Keratinocyte (primary cell): ENCODE results near the gene SYT1. TPM values are rescaled to one million over a fixed set of nuclear protein-coding genes. Genes with fewer than 3 reads are reported as not detected.

Source experiments
- DNase-seq: peaks from one replicate; pipeline ENCODE4 v3.0.0-alpha.2; 2011; ENCODE audit warnings: low read depth, missing footprints, low spot score
- FAIRE-seq: peaks from 2 replicates; lab custom pipeline; 2011; peaks lifted over from hg19 to GRCh38; lab: Jason Lieb, UNC
- H2AFZ ChIP-seq: 2 replicates; pipeline ENCODE4 v1.6.0; 2012; ENCODE audit warnings: low read length, control low read depth, inconsistent platforms; ENCODE audit not compliant: control insufficient read depth
- H3K27ac ChIP-seq: 2 replicates; pipeline ENCODE4 v1.5.1; 2011; ENCODE audit warnings: low read length; ENCODE audit not compliant: control insufficient read depth, insufficient read depth
- H3K27me3 ChIP-seq: 3 replicates; pipeline ENCODE4 v1.6.0; 2011; ENCODE audit warnings: low read length; ENCODE audit not compliant: control insufficient read depth, insufficient read depth; ENCODE audit errors: extremely low read depth
- H3K36me3 ChIP-seq, 2 experiments: 2 replicates in 1 of 2; 3 replicates in 1 of 2; pipeline ENCODE4 v1.5.1; 2011; ENCODE audit warnings: low read length in 2 of 2, mild to moderate bottlenecking in 1 of 2; ENCODE audit not compliant: control insufficient read depth in 2 of 2, insufficient read depth in 2 of 2; ENCODE audit errors: extremely low read depth in 1 of 2
- H3K4me1 ChIP-seq: 3 replicates; pipeline ENCODE4 v1.5.1; 2011; ENCODE audit warnings: low read length; ENCODE audit not compliant: control insufficient read depth, insufficient read depth; ENCODE audit errors: extremely low read depth
- H3K4me2 ChIP-seq: 3 replicates; pipeline ENCODE4 v1.6.0; 2011; ENCODE audit warnings: low read depth, low read length; ENCODE audit not compliant: control insufficient read depth, insufficient read depth; ENCODE audit errors: extremely low read depth
- H3K4me3 ChIP-seq, 3 experiments: fragments of 200-600 bp in 1 of 3; sonication (generic) in 1 of 3; 2 replicates in 2 of 3; 3 replicates in 1 of 3; pipeline ENCODE4 v1.5.1; 2011 to 2016; ENCODE audit warnings: low read length in 3 of 3, mild to moderate bottlenecking in 3 of 3, control low read depth in 2 of 3, inconsistent platforms in 1 of 3, low read depth in 1 of 3, mixed read lengths in 1 of 3, mixed run types in 1 of 3, moderate library complexity in 1 of 3; ENCODE audit not compliant: control insufficient read depth in 2 of 3, insufficient read depth in 2 of 3; ENCODE audit errors: extremely low read depth in 1 of 3
- H3K79me2 ChIP-seq: 2 replicates; pipeline ENCODE4 v1.6.0; 2012; ENCODE audit warnings: low read length; ENCODE audit not compliant: control insufficient read depth, insufficient read depth
- H3K9ac ChIP-seq: 3 replicates; pipeline ENCODE4 v1.6.0; 2011; ENCODE audit warnings: low read length; ENCODE audit not compliant: control insufficient read depth, insufficient read depth; ENCODE audit errors: extremely low read depth
- H3K9me1 ChIP-seq: 3 replicates; pipeline ENCODE4 v1.6.0; 2011; ENCODE audit warnings: low read length; ENCODE audit not compliant: control insufficient read depth, insufficient read depth; ENCODE audit errors: extremely low read depth
- H3K9me3 ChIP-seq: 2 replicates; pipeline ENCODE4 v1.5.1; 2012; ENCODE audit warnings: low read depth, low read length; ENCODE audit not compliant: control insufficient read depth
- H4K20me1 ChIP-seq: 3 replicates; pipeline ENCODE4 v1.6.0; 2011; ENCODE audit warnings: low read length; ENCODE audit not compliant: control insufficient read depth, insufficient read depth; ENCODE audit errors: extremely low read depth
- CTCF ChIP-seq, 3 experiments: IDR thresholded peaks in 1 of 3; conservative IDR thresholded peaks in 1 of 3; optimal IDR thresholded peaks in 1 of 3; 2 replicates in 2 of 3; 3 replicates in 1 of 3; pipeline versions ENCODE3 to v1.5.1; 2011; ENCODE audit warnings: low read length in 3 of 3, mild to moderate bottlenecking in 3 of 3, moderate library complexity in 2 of 3, control low read depth in 1 of 3, inconsistent platforms in 1 of 3; ENCODE audit not compliant: insufficient read depth in 2 of 3; ENCODE audit errors: extremely low read depth in 1 of 3
- EZH2 ChIP-seq: IDR thresholded peaks from one replicate; pipeline ENCODE4 v1.6.1; 2012; ENCODE audit warnings: inconsistent platforms, mild to moderate bottlenecking, low read length, moderate library complexity
- dilution Hi-C: fragments of 300-500 bp; cut with MboI; formaldehyde crosslinking; loops from one replicate; pipeline ENCODE4 v1.7.0; 2020; ENCODE audit warnings: low sequenced_read_pairs; ENCODE audit not compliant: extremely low pct_ligation_motif_present
- polyA plus RNA-seq, 5 experiments: library from polyadenylated mRNA; depleted of rRNA in 3 of 5; stranded (reverse) in 3 of 5; stranded (forward) in 1 of 5; unstranded in 1 of 5; fragments of >200 nt; gene quantifications; 1 replicate in 1 of 5; 2 replicates in 3 of 5; 3 replicates in 1 of 5; pipeline versions ENCODE4 v1.2.1 to v1.2.3, GENCODE V29; 2011 to 2012; ENCODE audit warnings: missing spikeins in 2 of 5, low read depth in 1 of 5, low replicate concordance in 1 of 5

Gene SYT1
- polyA plus RNA-seq, 1 donor (not counting 4 experiments of a cell fraction or from before 2014, with no cell fraction given): 6.1 TPM

DNA sequence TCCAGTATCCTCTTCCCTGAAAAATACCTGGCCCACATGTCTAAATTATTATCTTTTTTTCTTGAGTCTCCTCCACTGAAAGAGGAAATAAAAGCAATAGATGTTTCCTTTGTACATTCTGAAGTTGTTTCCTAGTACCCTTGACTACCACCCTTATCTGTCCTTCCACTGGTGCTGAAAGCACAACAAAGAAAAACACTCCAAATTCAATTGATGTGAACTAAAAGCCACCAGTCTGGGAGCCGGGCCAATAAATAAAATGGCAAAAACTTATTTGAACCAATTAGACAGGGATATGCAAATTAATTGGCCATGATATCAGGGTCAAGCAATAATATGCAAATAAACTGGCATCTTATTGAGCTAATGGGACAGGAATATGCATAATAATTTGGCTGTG is 495.7 kb downstream of the SYT1 start:
- H3K27me3 ChIP-seq: no peaks in the 10 kb centered on the region
- no peaks in the 10 kb centered on the region for H3K9me3 ChIP-seq
- dilution Hi-C loops: no loop called here
- no peaks in the 10 kb centered on the region for H3K36me3 ChIP-seq
- H3K4me1 ChIP-seq: no peaks in the 10 kb centered on the region
- no peak for TF ChIP-seq CTCF (optimal IDR thresholded peaks at IDR 0.05 in 1 of 3, IDR thresholded peaks at IDR 0.05 in 1 of 3, conservative IDR thresholded peaks at IDR 0.05 in 1 of 3; ENCODE audit: extremely low read depth in 1 of 3, insufficient read depth in 2 of 3, low read length in 3 of 3)
- no peak for TF ChIP-seq EZH2
- no peak overlapping the region for H3K4me3 ChIP-seq
- no peak overlapping the region for H3K4me2 ChIP-seq
- H3K9me1 ChIP-seq: peaks cover 3% of the 10 kb centered on the region
- no peak overlapping the region for H3K27ac ChIP-seq
- H3K79me2 ChIP-seq: no peaks in the 10 kb centered on the region
- DNase-seq: no peak
- no peak for FAIRE-seq
- H3K9ac ChIP-seq: no peak overlapping the region
- H4K20me1 ChIP-seq: no peaks in the 10 kb centered on the region
- H2AFZ ChIP-seq: no peak overlapping the region

DNA sequence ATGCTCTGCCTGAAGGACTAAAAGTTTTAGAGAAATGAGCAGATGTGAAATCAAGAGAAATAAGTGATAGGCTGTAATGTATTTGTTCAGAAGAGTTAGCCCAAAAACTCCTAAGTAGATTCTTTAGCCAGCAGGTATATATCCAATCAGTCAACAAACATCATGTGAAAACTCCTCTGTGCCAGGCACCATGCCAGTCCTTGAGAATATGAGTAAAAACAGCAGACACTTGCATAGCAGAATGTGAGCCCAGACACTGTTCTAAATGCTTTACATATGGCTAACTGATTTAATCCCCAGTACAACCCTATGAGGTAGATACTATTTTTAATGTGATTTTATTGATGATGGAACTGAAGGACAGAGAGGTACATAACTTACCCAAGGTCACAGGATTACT is 496.4 kb downstream of the SYT1 start:
- no peak overlapping the region for H2AFZ ChIP-seq
- H3K4me2 ChIP-seq: no peak overlapping the region
- DNase-seq (no peak), FAIRE-seq (no peak)
- H3K9me3 ChIP-seq: no peaks in the 10 kb centered on the region
- no peak for TF ChIP-seq EZH2
- no peak for TF ChIP-seq CTCF (optimal IDR thresholded peaks at IDR 0.05 in 1 of 3, IDR thresholded peaks at IDR 0.05 in 1 of 3, conservative IDR thresholded peaks at IDR 0.05 in 1 of 3; ENCODE audit: extremely low read depth in 1 of 3, insufficient read depth in 2 of 3, low read length in 3 of 3)
- no peaks in the 10 kb centered on the region for H3K79me2 ChIP-seq
- no peaks in the 10 kb centered on the region for H3K4me1 ChIP-seq
- H3K4me3 ChIP-seq: no peak overlapping the region
- peaks cover 3% of the 10 kb centered on the region for H3K9me1 ChIP-seq
- H3K27me3 ChIP-seq: no peaks in the 10 kb centered on the region
- no peak overlapping the region for H3K9ac ChIP-seq
- H3K36me3 ChIP-seq: no peaks in the 10 kb centered on the region
- dilution Hi-C loops: no loop called here
- no peak overlapping the region for H3K27ac ChIP-seq
- no peaks in the 10 kb centered on the region for H4K20me1 ChIP-seq
